Progenitor cell of endocrine pancreas (in vitro differentiated cells): Measurements from ENCODE around the gene RPL4. TPM values are rescaled to one million over a fixed set of nuclear protein-coding genes. Genes with fewer than 3 reads are reported as not detected.

ENCODE experiments used
- DNase-seq: peaks from one replicate; pipeline ENCODE4 v3.0.0; 2021; ENCODE audit warnings: low spot score; ENCODE audit not compliant: unreplicated experiment
- H3K27ac Mint-ChIP-seq: 2 replicates; pipeline ENCODE4 v1.8.0; 2021; ENCODE audit warnings: mild to moderate bottlenecking, moderate library complexity, mixed read lengths
- H3K27me3 Mint-ChIP-seq: 2 replicates; pipeline ENCODE4 v1.8.0; 2021; ENCODE audit warnings: mixed read lengths
- H3K36me3 Mint-ChIP-seq: 2 replicates; pipeline ENCODE4 v1.8.0; 2022; ENCODE audit warnings: mixed read lengths; ENCODE audit not compliant: insufficient read depth
- H3K4me1 Mint-ChIP-seq: 2 replicates; pipeline ENCODE4 v1.8.0; 2021; ENCODE audit warnings: low read depth, mixed read lengths
- H3K4me3 Mint-ChIP-seq: 2 replicates; pipeline ENCODE4 v1.8.0; 2021; ENCODE audit warnings: low read depth, mild to moderate bottlenecking, moderate library complexity, mixed read lengths
- H3K9me3 Mint-ChIP-seq: 2 replicates; pipeline ENCODE4 v1.8.0; 2021; ENCODE audit warnings: low read depth, mixed read lengths
- total RNA-seq: library from RNA; stranded (reverse); gene quantifications from 2 replicates; pipeline ENCODE4 v1.2.1, GENCODE V29; 2021
- TF ChIP-seq, protein P1 (sequence below): fragments of 200-600 bp; sonication (generic); IDR thresholded peaks from one replicate; pipeline ENCODE4 v1.5.0; 2021; ENCODE audit warnings: antibody characterized with exemption, mild to moderate bottlenecking; ENCODE audit not compliant: unreplicated experiment

The RPL4 gene
- total RNA-seq, 1 donor from 2014 or later, result 2,572 TPM

GRCh38 chr15:66481107-66481856, 23.4 kb downstream of the RPL4 start:
- TF ChIP-seq, protein P1, sequence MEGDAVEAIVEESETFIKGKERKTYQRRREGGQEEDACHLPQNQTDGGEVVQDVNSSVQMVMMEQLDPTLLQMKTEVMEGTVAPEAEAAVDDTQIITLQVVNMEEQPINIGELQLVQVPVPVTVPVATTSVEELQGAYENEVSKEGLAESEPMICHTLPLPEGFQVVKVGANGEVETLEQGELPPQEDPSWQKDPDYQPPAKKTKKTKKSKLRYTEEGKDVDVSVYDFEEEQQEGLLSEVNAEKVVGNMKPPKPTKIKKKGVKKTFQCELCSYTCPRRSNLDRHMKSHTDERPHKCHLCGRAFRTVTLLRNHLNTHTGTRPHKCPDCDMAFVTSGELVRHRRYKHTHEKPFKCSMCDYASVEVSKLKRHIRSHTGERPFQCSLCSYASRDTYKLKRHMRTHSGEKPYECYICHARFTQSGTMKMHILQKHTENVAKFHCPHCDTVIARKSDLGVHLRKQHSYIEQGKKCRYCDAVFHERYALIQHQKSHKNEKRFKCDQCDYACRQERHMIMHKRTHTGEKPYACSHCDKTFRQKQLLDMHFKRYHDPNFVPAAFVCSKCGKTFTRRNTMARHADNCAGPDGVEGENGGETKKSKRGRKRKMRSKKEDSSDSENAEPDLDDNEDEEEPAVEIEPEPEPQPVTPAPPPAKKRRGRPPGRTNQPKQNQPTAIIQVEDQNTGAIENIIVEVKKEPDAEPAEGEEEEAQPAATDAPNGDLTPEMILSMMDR, result no peak
- H3K4me1 Mint-ChIP-seq, result no peaks in the 10 kb centered on the region
- H3K36me3 Mint-ChIP-seq, result peaks cover 2% of the 10 kb centered on the region
- no peaks in the 10 kb centered on the region for H3K9me3 Mint-ChIP-seq
- no peaks in the 10 kb centered on the region for H3K27me3 Mint-ChIP-seq
- no peak overlapping the region for H3K4me3 Mint-ChIP-seq
- DNase-seq, result no peak
- H3K27ac Mint-ChIP-seq, result peak overlapping the region; percentile 84

DNA sequence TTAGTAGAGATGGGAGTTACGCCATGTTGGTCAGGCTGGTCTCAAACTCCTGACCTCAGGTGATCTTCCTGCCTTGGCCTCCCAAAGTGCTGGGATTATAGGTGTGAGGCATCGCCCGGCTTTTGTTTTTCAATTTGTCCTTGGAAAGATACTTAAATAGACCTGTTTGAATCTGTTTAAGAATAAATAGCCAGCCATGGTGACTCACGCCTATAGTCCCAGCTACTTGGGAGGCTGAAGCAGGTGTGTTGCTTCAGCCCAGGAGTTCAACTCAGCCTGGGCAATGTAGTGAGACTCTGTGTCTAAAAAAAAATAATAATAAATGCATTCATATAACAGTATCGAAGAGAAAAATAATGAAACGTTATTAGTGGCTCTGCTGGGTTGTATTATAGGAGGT, 24.4 kb downstream of the RPL4 start:
- no peak overlapping the region for H3K4me3 Mint-ChIP-seq
- TF ChIP-seq, protein P1, result no peak
- H3K4me1 Mint-ChIP-seq, result no peaks in the 10 kb centered on the region
- no peaks in the 10 kb centered on the region for H3K9me3 Mint-ChIP-seq
- peaks cover 2% of the 10 kb centered on the region for H3K36me3 Mint-ChIP-seq
- no peak overlapping the region for H3K27ac Mint-ChIP-seq
- no peaks in the 10 kb centered on the region for H3K27me3 Mint-ChIP-seq
- no peak for DNase-seq

DNA sequence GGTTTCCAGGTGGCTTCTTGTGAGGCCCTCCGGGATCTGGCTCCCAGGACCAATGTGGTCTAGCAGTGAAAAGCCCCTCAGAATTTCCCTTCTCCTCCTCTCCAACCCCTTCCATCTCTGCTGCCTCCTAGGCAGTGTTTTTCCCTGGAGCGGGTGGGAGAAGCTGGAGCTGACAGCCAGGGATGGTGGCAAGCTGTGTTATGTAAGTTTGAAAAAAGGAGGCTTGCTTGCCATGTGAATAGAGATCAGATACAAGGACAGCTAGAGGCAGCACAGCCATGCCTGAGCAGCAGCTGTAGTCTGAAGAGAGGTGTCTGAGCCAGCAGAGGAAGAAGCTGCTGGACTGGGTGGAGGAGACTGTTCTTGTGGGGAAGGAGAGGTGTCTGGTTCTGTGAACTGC, 27.6 kb downstream of the RPL4 start:
- Mint-ChIP-seq H3K27me3 (no peaks in the 10 kb centered on the region), H3K4me1 (peaks cover 9% of the 10 kb centered on the region), H3K36me3 (peaks cover 1% of the 10 kb centered on the region), H3K27ac (no peak overlapping the region), H3K4me3 (no peak overlapping the region), H3K9me3 (no peaks in the 10 kb centered on the region)
- TF ChIP-seq, protein P1, result no peak
- DNase-seq, result no peak

DNA sequence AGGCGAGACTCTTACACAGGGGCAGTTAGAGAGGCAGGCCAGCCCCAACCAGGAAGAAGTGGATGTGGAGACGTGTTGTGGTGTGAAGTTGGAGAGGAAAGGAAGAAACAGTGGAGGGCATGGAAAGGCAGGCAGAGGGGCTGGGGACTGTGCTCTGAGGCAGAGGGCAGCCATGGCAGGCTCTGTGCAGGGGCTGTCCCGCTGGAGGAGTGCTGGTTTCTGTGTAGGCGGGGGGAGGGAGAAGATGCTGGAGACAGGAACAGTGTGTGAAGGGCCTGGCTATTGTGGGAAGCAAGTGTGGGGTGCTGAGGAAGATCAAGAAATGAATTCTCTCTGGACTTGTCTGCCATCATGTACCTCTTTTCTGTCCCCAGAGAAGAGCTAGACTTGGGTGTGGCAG, 28.1 kb downstream of the RPL4 start:
- Mint-ChIP-seq H3K27ac (no peak overlapping the region), H3K9me3 (no peaks in the 10 kb centered on the region), H3K4me1 (peaks cover 9% of the 10 kb centered on the region), H3K27me3 (no peaks in the 10 kb centered on the region), H3K36me3 (peaks cover 1% of the 10 kb centered on the region), H3K4me3 (no peak overlapping the region)
- TF ChIP-seq, protein P1, result no peak
- no peak for DNase-seq

DNA sequence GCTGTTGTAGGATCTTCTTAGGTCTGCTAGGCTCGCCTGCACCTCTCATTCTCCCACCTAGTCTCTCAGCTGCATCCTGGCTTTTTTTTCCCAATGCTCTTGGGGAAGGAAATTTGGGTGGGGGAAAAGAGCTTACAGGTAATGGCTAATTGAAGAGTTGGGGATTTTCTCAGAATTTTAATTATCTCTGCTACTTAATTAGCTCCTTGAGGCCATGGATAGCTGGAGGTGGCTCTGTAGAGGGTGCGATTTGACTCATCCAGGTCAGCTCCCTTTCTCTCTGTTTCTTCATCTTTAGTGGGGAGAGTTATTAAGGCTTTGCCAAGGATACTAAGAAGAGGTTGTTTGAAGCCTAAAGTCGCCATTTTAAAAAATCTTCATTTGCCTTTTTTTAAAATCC, 29.7 kb downstream of the RPL4 start:
- H3K9me3 Mint-ChIP-seq, result no peaks in the 10 kb centered on the region
- H3K27ac Mint-ChIP-seq, result no peak overlapping the region
- peaks cover 1% of the 10 kb centered on the region for H3K36me3 Mint-ChIP-seq
- H3K27me3 Mint-ChIP-seq, result no peaks in the 10 kb centered on the region
- no peak for DNase-seq
- TF ChIP-seq, protein P1, result no peak
- no peak overlapping the region for H3K4me3 Mint-ChIP-seq
- H3K4me1 Mint-ChIP-seq, result peaks cover 13% of the 10 kb centered on the region
